ENCODE measurements around the gene XRCC3. TPM values are rescaled to one million over a fixed set of nuclear protein-coding genes. Genes with fewer than 3 reads are reported as not detected.
A peak's percentile ranks its signal among the peaks of the same experiment; 100 is the strongest.

The XRCC3 gene
- total RNA-seq, 2 donors from 2014 or later = 37.3 to 112 TPM

- ATAC-seq (no peak), DNase-seq (ENCODE audit: low spot score) (no peak)
- H3K36me3 Mint-ChIP-seq = peaks cover 5% of the 10 kb centered on the region
- no peak overlapping the region for H3K4me3 Mint-ChIP-seq
- no peak overlapping the region for H3K27ac Mint-ChIP-seq
- no peaks in the 10 kb centered on the region for H3K27me3 Mint-ChIP-seq
- H3K4me1 Mint-ChIP-seq (ENCODE audit: low read depth in 2 of 2) = no peaks in the 10 kb centered on the region
- no peaks in the 10 kb centered on the region for H3K9me3 Mint-ChIP-seq
Measured at GRCh38 chr14:103725739-103726395, 10.6 kb upstream of the XRCC3 start.

GRCh38 chr14:103725001-103725682 is 9.9 kb upstream of the XRCC3 start:
- Mint-ChIP-seq H3K9me3 (no peaks in the 10 kb centered on the region), H3K4me1 (ENCODE audit: low read depth in 2 of 2) (no peaks in the 10 kb centered on the region), H3K36me3 (peaks cover 5% of the 10 kb centered on the region), H3K4me3 (no peak overlapping the region), H3K27ac (no peak overlapping the region), H3K27me3 (no peaks in the 10 kb centered on the region)
- no peak for DNase-seq (ENCODE audit: low spot score)
- ATAC-seq = no peak

GRCh38 chr14:103724116-103724515 is 8.9 kb upstream of the XRCC3 start:
- H3K4me3 Mint-ChIP-seq = no peak overlapping the region
- H3K36me3 Mint-ChIP-seq = no peaks in the 10 kb centered on the region
- no peak overlapping the region for H3K27ac Mint-ChIP-seq
- H3K9me3 Mint-ChIP-seq = no peaks in the 10 kb centered on the region
- ATAC-seq = peak in 1 of 2 donors; percentile 21
- DNase-seq (ENCODE audit: low spot score) = no peak
- no peaks in the 10 kb centered on the region for H3K4me1 Mint-ChIP-seq (ENCODE audit: low read depth in 2 of 2)
- no peaks in the 10 kb centered on the region for H3K27me3 Mint-ChIP-seq

GRCh38 chr14:103723748-103724081 is 8.5 kb upstream of the XRCC3 start:
- Mint-ChIP-seq H3K4me1 (ENCODE audit: low read depth in 2 of 2) (no peaks in the 10 kb centered on the region), H3K36me3 (no peaks in the 10 kb centered on the region), H3K9me3 (no peaks in the 10 kb centered on the region), H3K27me3 (no peaks in the 10 kb centered on the region), H3K4me3 (no peak overlapping the region), H3K27ac (no peak overlapping the region)
- ATAC-seq (no peak), DNase-seq (ENCODE audit: low spot score) (no peak)

GRCh38 chr14:103721334-103722120 is 6.3 kb upstream of the XRCC3 start:
- Mint-ChIP-seq H3K36me3 (no peaks in the 10 kb centered on the region), H3K27ac (no peak overlapping the region), H3K4me1 (ENCODE audit: low read depth in 2 of 2) (peaks cover 8 to 11% of the 10 kb centered on the region in 2 donors), H3K9me3 (no peaks in the 10 kb centered on the region), H3K4me3 (no peak overlapping the region), H3K27me3 (no peaks in the 10 kb centered on the region)
- DNase-seq (ENCODE audit: low spot score) = no peak
- no peak for ATAC-seq

GRCh38 chr14:103719751-103720150 is 4.5 kb upstream of the XRCC3 start:
- no peak for DNase-seq (ENCODE audit: low spot score)
- H3K36me3 Mint-ChIP-seq = no peaks in the 10 kb centered on the region
- H3K4me3 Mint-ChIP-seq = no peak overlapping the region
- ATAC-seq = no peak
- H3K4me1 Mint-ChIP-seq (ENCODE audit: low read depth in 2 of 2) = peaks cover 8 to 15% of the 10 kb centered on the region in 2 donors
- no peaks in the 10 kb centered on the region for H3K27me3 Mint-ChIP-seq
- H3K9me3 Mint-ChIP-seq = no peaks in the 10 kb centered on the region
- no peak overlapping the region for H3K27ac Mint-ChIP-seq

- no peaks in the 10 kb centered on the region for H3K27me3 Mint-ChIP-seq
- H3K9me3 Mint-ChIP-seq = no peaks in the 10 kb centered on the region
- no peak overlapping the region for H3K4me3 Mint-ChIP-seq
- H3K4me1 Mint-ChIP-seq (ENCODE audit: low read depth in 2 of 2) = peaks cover 8 to 19% of the 10 kb centered on the region in 2 donors
- no peak for DNase-seq (ENCODE audit: low spot score)
- H3K27ac Mint-ChIP-seq = no peak overlapping the region
- H3K36me3 Mint-ChIP-seq = no peaks in the 10 kb centered on the region
- ATAC-seq = no peak
Measured at GRCh38 chr14:103718572-103718971, 3.3 kb upstream of the XRCC3 start.

GRCh38 chr14:103716899-103717411 is 1.7 kb upstream of the XRCC3 start:
- H3K4me1 Mint-ChIP-seq (ENCODE audit: low read depth in 2 of 2) = peaks cover 8 to 25% of the 10 kb centered on the region in 2 donors

GRCh38 chr14:103716091-103716801 is 995 bp upstream of the XRCC3 start:
- Mint-ChIP-seq H3K9me3 (no peaks in the 10 kb centered on the region), H3K27ac (peak overlapping the region in 1 of 2 donors; percentile 61), H3K4me1 (ENCODE audit: low read depth in 2 of 2) (peaks cover 8 to 25% of the 10 kb centered on the region in 2 donors), H3K27me3 (no peaks in the 10 kb centered on the region), H3K36me3 (no peaks in the 10 kb centered on the region), H3K4me3 (peak overlapping the region; percentile 98)
- no peak for DNase-seq (ENCODE audit: low spot score)
- no peak for ATAC-seq

More at GRCh38 chr14:103716899-103717411, 1.7 kb upstream of the XRCC3 start:
- Mint-ChIP-seq H3K9me3 (no peaks in the 10 kb centered on the region), H3K4me3 (peak overlapping the region; percentile 98), H3K27me3 (no peaks in the 10 kb centered on the region), H3K27ac (peak overlapping the region in 1 of 2 donors; percentile 61), H3K36me3 (no peaks in the 10 kb centered on the region)
- ATAC-seq = no peak
- DNase-seq (ENCODE audit: low spot score) = no peak

- no peak for ATAC-seq
- peak overlapping the region; percentile 98 for H3K4me3 Mint-ChIP-seq
Measured at GRCh38 chr14:103714063-103714724, 1.1 kb downstream of the XRCC3 start.

GRCh38 chr14:103713304-103714062 is 1.8 kb downstream of the XRCC3 start:
- peak overlapping the region in 1 of 2 donors; percentile 88 for H3K27ac Mint-ChIP-seq
- no peaks in the 10 kb centered on the region for H3K36me3 Mint-ChIP-seq
- no peak for DNase-seq (ENCODE audit: low spot score)
- H3K9me3 Mint-ChIP-seq = no peaks in the 10 kb centered on the region
- H3K4me1 Mint-ChIP-seq (ENCODE audit: low read depth in 2 of 2) = peaks cover 8 to 28% of the 10 kb centered on the region in 2 donors
- H3K4me3 Mint-ChIP-seq = peak overlapping the region; percentile 98
- no peak for ATAC-seq
- no peaks in the 10 kb centered on the region for H3K27me3 Mint-ChIP-seq

More at GRCh38 chr14:103714063-103714724, 1.1 kb downstream of the XRCC3 start:
- no peaks in the 10 kb centered on the region for H3K9me3 Mint-ChIP-seq
- H3K4me1 Mint-ChIP-seq (ENCODE audit: low read depth in 2 of 2) = peaks cover 8 to 27% of the 10 kb centered on the region in 2 donors
- H3K27ac Mint-ChIP-seq = peak overlapping the region; percentile 84 to 88
- no peak for DNase-seq (ENCODE audit: low spot score)
- no peaks in the 10 kb centered on the region for H3K27me3 Mint-ChIP-seq
- no peaks in the 10 kb centered on the region for H3K36me3 Mint-ChIP-seq

- no peak overlapping the region for H3K4me3 Mint-ChIP-seq
- no peaks in the 10 kb centered on the region for H3K36me3 Mint-ChIP-seq
- H3K4me1 Mint-ChIP-seq (ENCODE audit: low read depth in 2 of 2) = peaks cover 5 to 26% of the 10 kb centered on the region in 2 donors
Measured at GRCh38 chr14:103712633-103713247, 2.5 kb downstream of the XRCC3 start.

More at GRCh38 chr14:103712633-103713247, 2.5 kb downstream of the XRCC3 start:
- no peaks in the 10 kb centered on the region for H3K27me3 Mint-ChIP-seq
- ATAC-seq = no peak
- H3K27ac Mint-ChIP-seq = peak overlapping the region in 1 of 2 donors; percentile 17
- DNase-seq (ENCODE audit: low spot score) = no peak
- H3K9me3 Mint-ChIP-seq = no peaks in the 10 kb centered on the region
